ENCODE results near the gene TRIM34. TPM values are rescaled to one million over a fixed set of nuclear protein-coding genes. Genes with fewer than 3 reads are reported as not detected.
A peak's percentile ranks its signal among the peaks of the same experiment; 100 is the strongest.
"Not testable (repeated sequence)": the region's sequence is repeated elsewhere in the genome, so short reads cannot be mapped to it uniquely, and the experiment has no call there.

TRIM34 gene
- total RNA-seq, 4 donors from 2014 or later = 2.9 to 7.4 (median 6.2) TPM

DNA sequence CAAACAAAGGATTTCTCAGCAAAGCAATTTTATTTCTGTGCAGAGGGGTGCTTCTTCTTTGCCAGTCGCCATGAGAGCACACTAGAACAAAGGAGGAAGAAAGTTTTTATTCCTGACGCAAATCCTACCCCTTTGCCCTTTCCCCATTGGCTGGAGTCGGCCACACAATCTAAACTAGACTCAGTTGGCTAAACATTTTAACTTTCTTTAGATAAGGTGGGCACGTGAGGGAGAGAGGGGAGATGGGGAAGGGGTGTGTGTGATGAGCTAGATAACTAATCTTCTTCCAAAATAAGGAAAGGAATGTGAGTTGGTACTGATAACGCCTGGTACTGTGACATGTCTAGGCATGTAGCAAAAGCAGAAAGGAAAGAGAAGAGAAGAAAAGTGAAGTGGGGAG lies 65.4 kb downstream of the TRIM34 start:
- H3K9me3 ChIP-seq = no peaks in the 10 kb centered on the region
- 4 to 6% methylated on average over 5 of the region's 5 CpGs for WGBS, 2 donors
- H3K4me1 ChIP-seq = peaks cover 6 to 55% (median 10%) of the 10 kb centered on the region in 3 donors
- DNase-seq = no peak
- peak overlapping the region; percentile 37 to 60 (median 43) for H3K4me3 ChIP-seq
- intact Hi-C loops (cut with DNase I) = no loop called here
- no peaks in the 10 kb centered on the region for H3K36me3 ChIP-seq
- no peaks in the 10 kb centered on the region for H3K27me3 ChIP-seq
- peak overlapping the region; percentile 83 to 91 (median 88) for H3K27ac ChIP-seq
- TF ChIP-seq POLR2A (IDR thresholded peaks at IDR 0.05) = no peak
- TF ChIP-seq, protein P1, sequence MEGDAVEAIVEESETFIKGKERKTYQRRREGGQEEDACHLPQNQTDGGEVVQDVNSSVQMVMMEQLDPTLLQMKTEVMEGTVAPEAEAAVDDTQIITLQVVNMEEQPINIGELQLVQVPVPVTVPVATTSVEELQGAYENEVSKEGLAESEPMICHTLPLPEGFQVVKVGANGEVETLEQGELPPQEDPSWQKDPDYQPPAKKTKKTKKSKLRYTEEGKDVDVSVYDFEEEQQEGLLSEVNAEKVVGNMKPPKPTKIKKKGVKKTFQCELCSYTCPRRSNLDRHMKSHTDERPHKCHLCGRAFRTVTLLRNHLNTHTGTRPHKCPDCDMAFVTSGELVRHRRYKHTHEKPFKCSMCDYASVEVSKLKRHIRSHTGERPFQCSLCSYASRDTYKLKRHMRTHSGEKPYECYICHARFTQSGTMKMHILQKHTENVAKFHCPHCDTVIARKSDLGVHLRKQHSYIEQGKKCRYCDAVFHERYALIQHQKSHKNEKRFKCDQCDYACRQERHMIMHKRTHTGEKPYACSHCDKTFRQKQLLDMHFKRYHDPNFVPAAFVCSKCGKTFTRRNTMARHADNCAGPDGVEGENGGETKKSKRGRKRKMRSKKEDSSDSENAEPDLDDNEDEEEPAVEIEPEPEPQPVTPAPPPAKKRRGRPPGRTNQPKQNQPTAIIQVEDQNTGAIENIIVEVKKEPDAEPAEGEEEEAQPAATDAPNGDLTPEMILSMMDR (IDR thresholded peaks at IDR 0.05) = no peak

DNA sequence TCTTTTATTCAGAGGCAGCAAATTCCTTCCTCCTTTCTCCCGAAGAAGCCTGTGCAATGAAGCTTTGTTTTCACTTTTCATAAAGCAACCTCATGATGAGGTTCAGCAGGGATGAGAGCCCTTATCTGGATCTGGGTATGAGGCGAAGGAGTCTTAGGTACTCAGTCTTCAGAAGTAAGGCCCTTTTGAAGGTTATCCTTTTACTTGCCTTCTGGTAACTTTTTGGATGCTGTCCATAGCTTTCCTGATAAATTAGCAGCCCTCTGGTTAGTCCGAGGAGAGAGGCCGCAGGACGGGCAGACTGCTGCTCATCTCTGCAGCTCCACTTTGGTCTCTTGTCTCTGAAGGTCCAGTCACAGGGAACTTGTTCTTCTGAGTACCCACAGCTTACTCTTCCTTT lies 65.9 kb downstream of the TRIM34 start:
- no peaks in the 10 kb centered on the region for H3K27me3 ChIP-seq
- no peaks in the 10 kb centered on the region for H3K36me3 ChIP-seq
- no peaks in the 10 kb centered on the region for H3K9me3 ChIP-seq
- WGBS, 2 donors = 3 to 12% methylated on average over 5 of the region's 5 CpGs
- H3K27ac ChIP-seq = peak overlapping the region; percentile 83 to 91 (median 88)
- DNase-seq = no peak
- TF ChIP-seq, protein P1 (IDR thresholded peaks at IDR 0.05) = no peak
- TF ChIP-seq POLR2A (IDR thresholded peaks at IDR 0.05) = peak in 1 of 4 donors; percentile 21
- intact Hi-C loops (cut with DNase I) = no loop called here
- peaks cover 3 to 52% (median 10%) of the 10 kb centered on the region in 3 donors for H3K4me1 ChIP-seq
- H3K4me3 ChIP-seq = peak overlapping the region; percentile 37 to 60 (median 43)

DNA sequence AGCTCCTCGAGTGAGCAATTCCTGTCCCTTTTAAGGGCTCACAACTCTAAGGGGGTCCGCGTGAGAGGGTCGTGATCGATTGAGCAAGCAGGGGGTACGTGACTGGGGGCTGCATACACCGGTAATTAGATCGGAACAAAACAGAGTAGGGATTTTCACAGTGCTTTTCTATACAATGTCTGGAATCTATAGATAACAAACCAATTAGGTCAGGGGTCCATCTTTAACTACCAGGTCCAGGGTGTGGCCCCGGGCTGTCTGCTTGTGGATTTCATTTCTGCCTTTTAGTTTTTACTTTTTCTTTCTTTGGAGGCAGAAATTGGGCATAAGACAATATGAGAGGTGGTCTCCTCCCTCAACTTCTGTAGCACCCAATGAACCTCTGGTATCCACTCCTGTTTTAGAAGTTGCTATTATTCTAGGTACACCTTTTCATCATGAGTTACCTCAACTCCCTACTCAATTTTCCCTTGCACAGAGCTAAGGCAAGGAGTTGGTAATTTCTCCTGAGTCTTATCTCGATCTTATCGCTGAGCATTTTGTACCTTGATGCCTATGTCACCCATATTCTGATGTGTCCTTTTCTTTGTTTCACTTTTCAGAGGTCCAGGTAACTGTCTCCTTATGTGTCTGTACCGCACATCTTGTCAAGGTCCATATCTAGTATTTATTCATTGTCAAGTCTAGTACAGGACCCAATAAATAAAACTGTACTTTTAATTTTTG lies 66.6 kb downstream of the TRIM34 start:
- DNase-seq; H3K27me3 ChIP-seq; intact Hi-C loops (cut with DNase I); H3K9me3 ChIP-seq; H3K36me3 ChIP-seq: not testable (repeated sequence)
- Histone ChIP-seq H3K27ac (peak overlapping the region; percentile 83 to 91 (median 88)), H3K4me3 (peak overlapping the region; percentile 37 to 60 (median 43)), H3K4me1 (peaks cover 3 to 52% (median 10%) of the 10 kb centered on the region in 3 donors)
- WGBS, 2 donors = 63 to 77% methylated on average over 4 to 12 of the region's 12 CpGs

DNA sequence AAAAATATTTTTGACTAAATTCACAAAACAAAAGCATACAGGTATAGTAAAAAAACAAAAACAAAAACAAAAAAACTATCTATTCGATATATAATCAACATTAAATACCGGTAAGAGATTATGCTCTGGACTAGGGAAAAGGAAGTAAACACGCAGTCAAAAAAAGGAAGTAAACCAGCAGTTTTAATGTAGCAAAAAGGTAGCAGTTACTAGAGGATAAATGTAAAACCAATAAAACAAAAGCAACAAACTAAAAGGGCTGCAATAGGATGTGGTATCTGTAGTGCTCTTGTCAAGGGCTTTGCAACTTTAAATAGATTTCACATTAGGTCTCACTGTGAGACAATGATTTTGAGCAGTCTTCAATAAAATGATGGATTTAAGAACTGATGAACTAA lies 67.2 kb downstream of the TRIM34 start:
- H3K4me1 ChIP-seq = peaks cover 3 to 52% (median 10%) of the 10 kb centered on the region in 3 donors
- H3K4me3 ChIP-seq = peak overlapping the region in 3 of 4 donors; percentile 37 to 60 (median 48)
- 47 to 54% methylated on average over 3 of the region's 3 CpGs for WGBS, 2 donors
- no peak for TF ChIP-seq POLR2A (IDR thresholded peaks at IDR 0.05)
- TF ChIP-seq, protein P1 (IDR thresholded peaks at IDR 0.05) = no peak
- no peaks in the 10 kb centered on the region for H3K27me3 ChIP-seq
- no peak for DNase-seq
- no peaks in the 10 kb centered on the region for H3K9me3 ChIP-seq
- H3K36me3 ChIP-seq = peaks cover 0 to 10% (median 0%) of the 10 kb centered on the region in 3 donors
- peak overlapping the region in 3 of 4 donors; percentile 83 to 88 (median 87) for H3K27ac ChIP-seq
- intact Hi-C loops (cut with DNase I) = no loop called here

Other genes with a start within 250 kb of the TRIM34 start
- not detected for gene OR51M1, start 241.2 kb upstream of the TRIM34 start, total RNA-seq
- gene OR51Q1, start 202.9 kb upstream of the TRIM34 start, total RNA-seq = not detected
- under 1 TPM in 1 of 4 donors, not detected in 3; 0.38 TPM for gene OR51I1, start 183.5 kb upstream of the TRIM34 start, total RNA-seq
- gene OR51I2, start 175.7 kb upstream of the TRIM34 start, total RNA-seq = not detected
- gene OR52D1, start 136.3 kb upstream of the TRIM34 start, total RNA-seq = not detected
- not detected for gene UBQLN3, start 115.0 kb upstream of the TRIM34 start, total RNA-seq
- under 1 TPM in 1 of 4 donors, not detected in 3; 0.27 TPM for gene UBQLNL, start 108.3 kb upstream of the TRIM34 start, total RNA-seq
- gene OR52H1, start 76.5 kb upstream of the TRIM34 start, total RNA-seq = under 1 TPM in 1 of 4 donors, not detected in 3; 0.38 TPM
- gene OR52B6, start 44.1 kb upstream of the TRIM34 start, total RNA-seq = not detected
- 1 to 10 TPM; 1.7 to 9.9 (median 6.4) TPM for gene TRIM6, start 28.4 kb upstream of the TRIM34 start, total RNA-seq
- 10 to 100 TPM; 12.6 to 15.7 (median 14.9) TPM for gene TRIM5, start 60.1 kb downstream of the TRIM34 start, total RNA-seq
- 10 to 100 TPM; 16.0 to 51.9 (median 32.1) TPM for gene TRIM22, start 64.8 kb downstream of the TRIM34 start, total RNA-seq
- not detected for gene OR56B1, start 111.4 kb downstream of the TRIM34 start, total RNA-seq
- gene OR52N4, start 129.2 kb downstream of the TRIM34 start, total RNA-seq = not detected
- gene OR52N5, start 158.4 kb downstream of the TRIM34 start, total RNA-seq = not detected
- not detected for gene OR52N1, start 166.3 kb downstream of the TRIM34 start, total RNA-seq
- gene OR52N2, start 183.9 kb downstream of the TRIM34 start, total RNA-seq = not detected
- gene OR52E6, start 216.9 kb downstream of the TRIM34 start, total RNA-seq = not detected
- not detected for gene OR52E8, start 232.7 kb downstream of the TRIM34 start, total RNA-seq

Data from esophagus squamous epithelium (tissue), 5 donors.